ENCODE results near the gene KRTAP5-6. TPM values are rescaled to one million over a fixed set of nuclear protein-coding genes. Genes with fewer than 3 reads are reported as not detected.

Gene KRTAP5-6
- total and polyA plus RNA-seq, 7 donors, result not detected

GRCh38 chr11:1728301-1728700, 31.3 kb downstream of the KRTAP5-6 start:
- intact Hi-C loops (cut with DNase I), result loop anchor here in 1 of 2 donors (5.0 kb wide), 1 partner anchor 54 kb away; no protein-coding TSS in a partner anchor
- no peak overlapping the region for H3K27ac ChIP-seq
- WGBS, 3 donors, result 52 to 55% (median 53%) methylated on average over 4 of the region's 4 CpGs
- ATAC-seq (no peak), DNase-seq (no peak)
- no peaks in the 10 kb centered on the region for H3K4me1 ChIP-seq
- H3K27me3 ChIP-seq (ENCODE audit: insufficient read depth in 3 of 3, low read length in 2 of 3), result peaks cover 0 to 36% (median 14%) of the 10 kb centered on the region in 3 donors
- no peaks in the 10 kb centered on the region for H3K9me3 ChIP-seq
- no peak overlapping the region for H3K4me3 ChIP-seq
- no peak for TF ChIP-seq CTCF (IDR thresholded peaks at IDR 0.05)
- no peaks in the 10 kb centered on the region for H3K36me3 ChIP-seq (ENCODE audit: insufficient read depth in 1 of 2, low read depth in 1 of 2)

GRCh38 chr11:1728931-1729691, 32.1 kb downstream of the KRTAP5-6 start:
- Histone ChIP-seq H3K27ac (no peak overlapping the region), H3K4me3 (no peak overlapping the region), H3K9me3 (no peaks in the 10 kb centered on the region), H3K36me3 (ENCODE audit: insufficient read depth in 1 of 2, low read depth in 1 of 2) (no peaks in the 10 kb centered on the region), H3K4me1 (no peaks in the 10 kb centered on the region), H3K27me3 (ENCODE audit: insufficient read depth in 3 of 3, low read length in 2 of 3) (peaks cover 0 to 44% (median 14%) of the 10 kb centered on the region in 3 donors)
- DNase-seq (no peak), ATAC-seq (no peak)
- TF ChIP-seq CTCF (IDR thresholded peaks at IDR 0.05), result no peak
- WGBS, 3 donors, result 81 to 83% (median 81%) methylated on average over 25 of the region's 25 CpGs
- intact Hi-C loops (cut with DNase I), result loop anchor here in 1 of 2 donors (5.0 kb wide), 1 partner anchor 53 kb away; no protein-coding TSS in a partner anchor

GRCh38 chr11:1729692-1730011, 32.7 kb downstream of the KRTAP5-6 start:
- Histone ChIP-seq H3K36me3 (ENCODE audit: insufficient read depth in 1 of 2, low read depth in 1 of 2) (no peaks in the 10 kb centered on the region), H3K9me3 (no peaks in the 10 kb centered on the region), H3K27me3 (ENCODE audit: insufficient read depth in 3 of 3, low read length in 2 of 3) (peaks cover 0 to 50% (median 14%) of the 10 kb centered on the region in 3 donors), H3K4me3 (no peak overlapping the region), H3K27ac (no peak overlapping the region), H3K4me1 (no peaks in the 10 kb centered on the region)
- WGBS, 3 donors, result 56 to 71% (median 63%) methylated on average over 9 of the region's 9 CpGs
- TF ChIP-seq CTCF (IDR thresholded peaks at IDR 0.05), result no peak
- DNase-seq (no peak), ATAC-seq (no peak)
- intact Hi-C loops (cut with DNase I), result loop anchor here in 1 of 2 donors (5.0 kb wide), 2 partner anchors 53 to 88 kb away; no protein-coding TSS in a partner anchor

GRCh38 chr11:1730059-1730629, 33.1 kb downstream of the KRTAP5-6 start:
- H3K27me3 ChIP-seq (ENCODE audit: insufficient read depth in 3 of 3, low read length in 2 of 3), result peaks cover 0 to 55% (median 19%) of the 10 kb centered on the region in 3 donors
- H3K9me3 ChIP-seq, result no peaks in the 10 kb centered on the region
- no peak overlapping the region for H3K4me3 ChIP-seq
- ATAC-seq (no peak), DNase-seq (no peak)
- 22 to 36% (median 28%) methylated on average over 11 of the region's 11 CpGs for WGBS, 3 donors
- H3K27ac ChIP-seq, result no peak overlapping the region
- intact Hi-C loops (cut with DNase I), result loop anchor here in 1 of 2 donors (5.0 kb wide), 1 partner anchor 87 kb away; no protein-coding TSS in a partner anchor
- H3K36me3 ChIP-seq (ENCODE audit: insufficient read depth in 1 of 2, low read depth in 1 of 2), result no peaks in the 10 kb centered on the region
- no peaks in the 10 kb centered on the region for H3K4me1 ChIP-seq
- TF ChIP-seq CTCF (IDR thresholded peaks at IDR 0.05), result no peak
